Glutamatergic neuron (in vitro differentiated cells): ENCODE measurements around the gene LITAFD. TPM values are rescaled to one million over a fixed set of nuclear protein-coding genes. Genes with fewer than 3 reads are reported as not detected.

Source experiments
- DNase-seq: peaks from one replicate; pipeline ENCODE4 v3.0.0; 2022
- H3K27ac Mint-ChIP-seq: one replicate; pipeline ENCODE4 v1.8.0; 2020; ENCODE audit warnings: mild to moderate bottlenecking, mixed read lengths, inconsistent platforms; ENCODE audit not compliant: unreplicated experiment
- H3K27me3 Mint-ChIP-seq: one replicate; pipeline ENCODE4 v1.8.0; 2020; ENCODE audit warnings: mild to moderate bottlenecking, moderate library complexity, mixed read lengths, inconsistent platforms; ENCODE audit not compliant: unreplicated experiment
- H3K36me3 Mint-ChIP-seq: one replicate; pipeline ENCODE4 v1.8.0; 2020; ENCODE audit warnings: mild to moderate bottlenecking, mixed read lengths, inconsistent platforms; ENCODE audit not compliant: unreplicated experiment
- H3K4me1 Mint-ChIP-seq: one replicate; pipeline ENCODE4 v1.8.0; 2020; ENCODE audit warnings: mild to moderate bottlenecking, low read depth, mixed read lengths, inconsistent platforms; ENCODE audit not compliant: unreplicated experiment
- H3K4me3 Mint-ChIP-seq: one replicate; pipeline ENCODE4 v1.8.0; 2020; ENCODE audit warnings: mild to moderate bottlenecking, mixed read lengths, inconsistent platforms; ENCODE audit not compliant: unreplicated experiment
- H3K9me3 Mint-ChIP-seq: one replicate; pipeline ENCODE4 v1.8.0; 2020; ENCODE audit warnings: mild to moderate bottlenecking, moderate library complexity, mixed read lengths, inconsistent platforms; ENCODE audit not compliant: unreplicated experiment
- CTCF ChIP-seq: fragments of 200-600 bp; sonication (generic); IDR thresholded peaks from one replicate; pipeline ENCODE4 v1.5.0; 2021; ENCODE audit not compliant: partially characterized antibody, unreplicated experiment
- total RNA-seq: library from RNA; stranded (reverse); fragmentation: NEBNext Ultra II Directional; extraction: Animal tissue kit (Norgen Biotek cat#: 25700); gene quantifications from one replicate; pipeline ENCODE4 v1.2.1, GENCODE V29; 2021; ENCODE audit not compliant: unreplicated experiment

Gene LITAFD
- total RNA-seq, 1 donor from 2014 or later = not detected

GRCh38 chr16:8849411-8850011 lies 32.6 kb upstream of the LITAFD start:
- H3K27me3 Mint-ChIP-seq = peaks cover 5% of the 10 kb centered on the region
- H3K4me3 Mint-ChIP-seq = peak overlapping the region; percentile 55
- H3K27ac Mint-ChIP-seq = peak overlapping the region; percentile 71
- peaks cover 13% of the 10 kb centered on the region for H3K9me3 Mint-ChIP-seq
- H3K4me1 Mint-ChIP-seq = peaks cover 50% of the 10 kb centered on the region
- DNase-seq = no peak
- no peak for TF ChIP-seq CTCF
- no peaks in the 10 kb centered on the region for H3K36me3 Mint-ChIP-seq

DNA sequence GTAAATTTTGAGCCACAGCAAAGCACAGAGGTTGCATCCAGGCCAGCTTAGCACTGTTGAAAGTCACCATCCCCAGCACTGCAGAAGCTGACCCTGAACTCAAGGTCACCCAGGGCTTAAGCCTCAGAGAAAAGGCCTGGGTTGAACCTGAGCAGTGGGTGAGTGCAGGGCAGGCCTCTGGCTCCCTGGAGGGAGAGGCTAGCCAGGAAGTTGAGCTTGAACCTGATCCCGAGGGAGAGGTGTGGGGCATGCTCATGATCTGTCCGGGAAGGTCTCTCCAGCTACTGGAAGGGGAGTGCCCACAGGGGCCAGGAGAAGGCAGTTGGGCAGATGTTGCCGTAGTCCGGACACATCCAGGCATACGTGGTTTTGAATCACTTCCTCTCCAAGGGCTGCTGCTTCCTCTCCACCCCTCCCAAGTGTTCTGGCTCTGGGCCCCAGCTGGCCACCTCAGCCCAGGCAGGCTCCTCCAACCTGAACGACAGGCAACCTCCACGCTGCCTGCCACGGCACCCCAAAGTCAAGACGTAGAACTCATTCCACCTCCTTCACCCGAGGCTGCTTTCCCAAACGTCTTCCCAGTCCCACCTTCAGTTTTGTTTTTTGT lies 31.8 kb upstream of the LITAFD start:
- H3K27ac Mint-ChIP-seq = peak overlapping the region; percentile 3

DNA sequence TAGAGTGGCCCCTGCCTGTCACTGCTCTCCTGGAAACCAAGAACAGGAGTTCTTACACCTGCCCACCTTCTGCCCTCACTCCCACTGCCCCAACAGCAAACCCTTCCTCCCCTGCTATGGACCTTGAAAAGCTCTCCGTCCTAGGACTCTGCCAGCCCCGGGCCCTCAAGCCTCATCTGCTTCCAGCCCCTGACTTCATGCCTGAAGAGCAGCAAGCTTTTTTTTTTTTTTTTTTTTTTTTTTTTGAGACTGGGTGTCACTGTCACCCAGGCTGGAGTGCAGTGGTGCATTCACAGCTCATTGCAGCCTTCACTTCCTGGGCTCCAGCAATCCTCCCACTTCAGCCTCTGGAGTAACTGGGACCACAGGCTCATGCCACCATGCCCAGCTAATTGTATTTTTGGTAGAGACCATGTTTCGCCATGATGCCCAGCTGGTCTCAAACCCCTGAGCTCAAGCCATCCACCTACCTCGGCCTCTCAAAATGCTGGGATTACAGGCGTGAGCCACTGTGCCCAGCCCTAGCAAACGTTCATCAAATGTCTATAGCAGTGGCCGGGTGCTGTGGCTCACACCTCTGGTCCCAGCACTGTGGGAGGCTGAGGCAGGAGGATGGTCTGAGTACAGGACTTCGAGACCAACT lies 30.3 kb upstream of the LITAFD start:
- Mint-ChIP-seq H3K4me1 (peaks cover 43% of the 10 kb centered on the region), H3K36me3 (no peaks in the 10 kb centered on the region), H3K27ac (no peak overlapping the region), H3K27me3 (peaks cover 3% of the 10 kb centered on the region), H3K4me3 (no peak overlapping the region), H3K9me3 (peaks cover 10% of the 10 kb centered on the region)
- no peak for TF ChIP-seq CTCF
- DNase-seq = no peak

More for the DNA sequence above, 31.8 kb upstream of the LITAFD start:
- Mint-ChIP-seq H3K27me3 (no peaks in the 10 kb centered on the region), H3K9me3 (peaks cover 11% of the 10 kb centered on the region), H3K4me1 (peaks cover 42% of the 10 kb centered on the region), H3K4me3 (no peak overlapping the region), H3K36me3 (no peaks in the 10 kb centered on the region)
- no peak for TF ChIP-seq CTCF
- no peak for DNase-seq

GRCh38 chr16:8852534-8852933 lies 29.6 kb upstream of the LITAFD start:
- Mint-ChIP-seq H3K4me1 (peaks cover 40% of the 10 kb centered on the region), H3K9me3 (peaks cover 10% of the 10 kb centered on the region), H3K27ac (peak overlapping the region; percentile 36), H3K4me3 (no peak overlapping the region), H3K27me3 (peaks cover 3% of the 10 kb centered on the region), H3K36me3 (no peaks in the 10 kb centered on the region)
- DNase-seq = no peak
- no peak for TF ChIP-seq CTCF

GRCh38 chr16:8853150-8853549 lies 29.0 kb upstream of the LITAFD start:
- Mint-ChIP-seq H3K36me3 (no peaks in the 10 kb centered on the region), H3K27ac (peak overlapping the region; percentile 36), H3K4me1 (peaks cover 37% of the 10 kb centered on the region), H3K9me3 (peaks cover 10% of the 10 kb centered on the region), H3K27me3 (peaks cover 7% of the 10 kb centered on the region), H3K4me3 (no peak overlapping the region)
- no peak for TF ChIP-seq CTCF
- no peak for DNase-seq
